HG03439 (cell line): ENCODE results near the gene ARID3B.
"Not testable (repeated sequence)": the region's sequence is repeated elsewhere in the genome, so short reads cannot be mapped to it uniquely, and the experiment has no call there.

Experiments used
- ATAC-seq: cut with Tn5 transposase; IDR thresholded peaks from one replicate; pipeline ENCODE4 v1.9.1; 2021; ENCODE audit warnings: mild to moderate bottlenecking, moderate library complexity; ENCODE audit not compliant: unreplicated experiment

ARID3B gene

GRCh38 chr15:74565381-74566085 is 24.5 kb downstream of the ARID3B start:
- no peak for ATAC-seq

DNA sequence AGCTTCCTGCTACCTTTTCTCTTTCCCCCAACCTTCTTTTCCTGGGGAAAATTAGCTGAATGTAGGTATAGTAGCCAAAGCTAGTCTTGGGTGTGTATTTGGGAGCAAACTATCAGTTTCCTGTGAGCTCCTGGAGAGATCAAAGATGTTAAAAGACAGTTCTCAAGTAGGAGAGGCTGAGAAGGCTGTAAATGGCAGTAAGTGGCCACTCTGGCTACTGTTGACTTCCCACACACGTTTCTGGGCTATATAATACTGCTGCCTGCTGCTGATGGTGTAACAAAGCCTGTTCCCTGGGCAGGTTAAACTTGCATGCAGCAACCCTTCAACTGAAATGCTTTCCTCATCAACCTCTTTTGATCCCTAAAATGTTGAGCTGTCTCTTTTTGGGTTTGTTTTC is 27.6 kb downstream of the ARID3B start:
- no peak for ATAC-seq

DNA sequence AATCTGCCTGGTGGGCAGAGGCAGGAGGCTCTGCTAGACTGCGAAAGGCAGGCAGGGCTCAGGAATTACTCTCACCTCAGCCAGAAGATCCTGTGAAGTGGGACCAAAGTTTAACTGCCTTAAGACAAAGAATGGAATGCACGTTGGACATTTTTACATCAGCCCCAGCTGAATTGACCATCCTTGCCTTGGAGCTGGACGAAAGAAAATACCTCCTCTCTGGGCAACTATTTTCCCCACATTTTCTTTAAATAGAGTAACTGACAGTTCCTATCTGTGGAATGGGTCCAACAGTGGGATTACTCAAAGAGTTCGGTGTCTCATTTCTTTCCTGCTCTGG is 28.7 kb downstream of the ARID3B start:
- no peak for ATAC-seq

DNA sequence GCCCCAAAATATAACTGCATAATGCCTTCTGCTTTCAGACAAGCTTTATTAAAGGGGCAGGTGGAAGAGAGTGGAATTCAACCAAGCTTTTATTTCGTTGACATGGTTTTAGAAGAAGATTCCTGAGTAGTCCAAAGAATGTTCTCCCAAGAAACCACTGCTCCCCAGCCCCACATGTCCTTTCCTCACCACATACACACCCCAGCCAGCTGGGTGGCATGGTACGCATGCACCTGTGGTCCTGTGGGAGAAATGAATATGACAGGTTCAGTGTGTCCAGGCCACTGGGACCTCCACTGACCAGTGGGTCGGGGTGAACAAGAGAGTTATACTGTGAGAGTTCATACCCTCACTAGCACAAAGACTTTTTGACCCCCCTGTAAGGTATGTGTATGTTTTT is 30.2 kb downstream of the ARID3B start:
- ATAC-seq: no peak

- no peak for ATAC-seq
Observed at GRCh38 chr15:74573987-74574386, 33.0 kb downstream of the ARID3B start.

DNA sequence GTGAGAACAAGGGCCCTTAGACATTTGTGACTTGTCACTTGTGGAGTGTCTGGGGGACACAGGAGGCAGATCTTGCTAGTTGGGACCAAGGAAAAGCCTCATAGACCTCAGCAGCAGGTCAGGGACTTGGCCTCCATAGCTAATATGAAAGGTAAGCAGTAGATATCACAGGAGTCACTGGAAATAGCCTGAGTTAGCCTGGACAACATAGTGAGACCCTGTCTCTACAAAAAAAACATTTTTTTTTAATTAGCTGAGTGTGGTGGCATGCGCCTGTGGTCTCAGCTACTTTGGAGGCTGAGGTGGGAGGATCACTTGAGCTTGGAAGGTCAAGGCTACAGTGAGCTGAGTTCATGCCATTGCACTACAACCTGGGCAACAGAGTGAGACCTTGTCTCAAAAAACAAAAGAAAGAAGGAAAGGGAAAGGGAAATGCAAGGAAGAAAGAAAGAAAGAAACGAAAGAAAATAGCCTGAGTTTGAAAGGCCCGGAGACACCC is 37.5 kb downstream of the ARID3B start:
- ATAC-seq: no peak

GRCh38 chr15:74579001-74579400 is 38.0 kb downstream of the ARID3B start:
- no peak for ATAC-seq

- no peak for ATAC-seq
Observed at GRCh38 chr15:74580538-74581350, 39.7 kb downstream of the ARID3B start.

GRCh38 chr15:74584204-74584603 is 43.2 kb downstream of the ARID3B start:
- ATAC-seq: no peak

DNA sequence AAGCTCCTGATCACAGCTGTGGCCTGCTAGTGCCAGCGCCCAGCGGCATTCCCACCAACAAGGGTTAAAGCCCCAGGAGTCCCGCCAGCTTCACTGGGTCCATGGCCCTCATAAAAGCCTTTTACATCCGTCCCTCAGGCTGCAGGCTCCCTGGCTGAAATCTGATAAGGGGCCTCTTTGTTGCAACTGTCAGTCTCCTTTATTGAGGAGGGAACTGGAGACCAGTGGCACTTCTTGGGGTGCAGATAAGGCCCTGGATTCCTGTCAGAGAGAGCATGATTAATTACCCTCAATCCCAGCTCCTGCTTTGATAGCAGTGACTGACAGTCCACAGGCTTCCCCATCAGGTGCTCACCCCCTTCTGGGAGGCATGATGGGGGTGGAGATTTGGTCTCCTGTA is 43.8 kb downstream of the ARID3B start:
- ATAC-seq: no peak

DNA sequence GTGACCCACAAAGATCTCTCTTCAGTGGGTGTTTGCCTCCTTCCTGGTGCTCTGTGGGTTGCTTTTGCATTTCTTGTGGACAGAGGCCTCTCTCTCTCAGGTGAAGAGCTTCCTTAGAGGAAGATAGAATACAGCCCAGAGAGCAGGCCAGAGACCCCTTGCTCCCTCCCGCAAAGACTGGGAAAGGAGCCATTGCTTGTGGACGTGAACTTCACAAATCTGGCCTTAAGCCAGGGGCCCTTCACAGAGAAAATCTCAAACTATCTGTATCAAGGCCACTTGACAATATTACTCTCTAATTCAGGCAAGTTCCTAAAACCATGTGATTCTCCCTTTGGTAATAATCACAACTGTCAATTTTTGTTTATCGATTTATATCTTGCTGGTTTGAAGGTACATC is 44.2 kb downstream of the ARID3B start:
- no peak for ATAC-seq

- no peak for ATAC-seq
Observed at GRCh38 chr15:74585857-74586256, 44.8 kb downstream of the ARID3B start.

GRCh38 chr15:74589826-74590225 is 48.8 kb downstream of the ARID3B start:
- no peak for ATAC-seq

GRCh38 chr15:74592222-74592621 is 51.2 kb downstream of the ARID3B start:
- no peak for ATAC-seq

GRCh38 chr15:74593122-74593521 is 52.1 kb downstream of the ARID3B start:
- no peak for ATAC-seq

DNA sequence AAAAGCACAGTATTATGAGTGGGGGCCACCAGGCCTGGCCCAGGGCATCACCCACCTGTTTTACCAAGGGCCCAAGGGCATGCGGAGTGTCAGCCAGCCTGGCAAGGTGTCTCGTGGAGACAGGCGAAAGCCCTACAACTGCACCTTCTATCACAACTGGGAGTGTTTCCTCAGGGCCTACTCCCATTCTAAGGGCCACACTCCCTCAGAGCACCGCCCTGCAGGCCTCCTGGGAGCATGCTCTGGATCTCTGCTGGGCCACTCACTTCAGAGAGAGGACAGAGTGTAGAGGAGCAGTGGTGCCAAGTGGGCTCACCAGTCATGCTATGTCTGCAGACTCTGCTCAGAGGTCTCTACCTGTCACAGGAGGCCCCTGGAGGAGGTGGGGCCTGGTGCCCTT is 53.4 kb downstream of the ARID3B start:
- ATAC-seq: no peak

DNA sequence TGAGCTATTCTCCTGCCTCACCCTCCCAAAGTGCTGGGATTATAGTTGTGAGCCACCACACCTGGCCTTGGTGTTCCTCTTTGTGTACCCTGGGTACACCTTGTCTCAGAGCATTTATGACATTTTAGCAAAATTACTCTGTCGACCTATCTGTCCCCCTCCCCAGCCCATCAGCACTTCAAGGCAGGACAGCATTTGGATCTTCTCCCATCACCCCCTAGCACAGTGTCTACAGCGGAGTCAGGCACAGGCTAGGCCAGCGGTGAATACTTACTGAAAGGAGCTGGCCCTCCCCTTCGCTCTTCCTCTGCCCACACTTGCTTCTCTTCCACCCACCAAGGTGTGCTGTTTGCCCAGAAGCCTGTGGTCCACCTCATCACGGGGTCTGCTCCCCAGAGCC is 54.3 kb downstream of the ARID3B start:
- ATAC-seq: no peak

DNA sequence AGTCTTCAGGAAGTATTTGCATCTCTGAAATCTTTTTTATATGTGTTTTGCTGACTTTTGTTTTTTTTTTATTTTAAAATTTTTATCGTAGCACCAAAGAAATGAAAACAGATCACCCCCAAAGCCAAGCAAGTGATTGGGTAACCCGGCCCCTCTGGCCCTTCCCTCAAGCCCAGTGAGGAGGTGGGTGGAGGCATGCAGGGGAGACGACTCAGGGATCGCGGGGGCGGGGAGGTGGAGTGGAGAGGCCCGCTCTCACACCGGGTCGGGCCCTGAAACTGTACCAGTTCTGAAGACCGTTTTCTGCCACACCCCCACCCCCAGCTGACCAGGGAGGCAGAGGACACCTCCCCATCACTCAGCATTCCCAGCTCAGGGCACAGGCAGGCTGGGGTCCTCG is 55.7 kb downstream of the ARID3B start:
- not testable (repeated sequence) for ATAC-seq

- peak; percentile 3 for ATAC-seq
Observed at GRCh38 chr15:74597146-74597705, 56.2 kb downstream of the ARID3B start.

- peak; percentile 88 for ATAC-seq
Observed at GRCh38 chr15:74598126-74598842, 57.3 kb downstream of the ARID3B start.

DNA sequence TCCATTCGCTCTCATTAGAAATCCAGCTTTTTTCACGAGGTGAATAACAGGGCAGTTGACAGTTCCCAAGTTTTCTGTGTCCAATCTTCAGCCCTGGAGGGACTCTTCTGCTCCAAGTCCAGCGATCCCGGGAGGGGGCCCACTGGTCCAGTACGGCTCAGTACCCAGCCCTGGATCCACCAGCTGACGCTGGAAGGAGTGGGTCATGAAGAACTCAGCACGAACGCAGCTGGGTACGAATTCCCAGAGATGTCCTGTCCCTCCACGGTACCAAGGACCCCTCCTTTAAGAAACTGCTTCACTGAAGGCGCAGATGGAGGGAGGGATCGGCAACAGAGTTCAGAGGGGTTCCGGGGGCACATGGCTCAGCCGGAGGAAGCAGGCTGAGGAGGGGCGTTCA is 58.1 kb downstream of the ARID3B start:
- no peak for ATAC-seq
